GM18499 (cell line): ENCODE results near the gene HADHA.
"Not testable (repeated sequence)": the region's sequence is repeated elsewhere in the genome, so short reads cannot be mapped to it uniquely, and the experiment has no call there.

ENCODE experiments used
- ATAC-seq: cut with Tn5 transposase; IDR thresholded peaks from one replicate; pipeline ENCODE4 v1.9.1; 2021; ENCODE audit warnings: moderate number of reproducible peaks; ENCODE audit not compliant: insufficient read depth, unreplicated experiment

HADHA gene

GRCh38 chr2:26178746-26179436, 65.5 kb downstream of the HADHA start:
- ATAC-seq = no peak

DNA sequence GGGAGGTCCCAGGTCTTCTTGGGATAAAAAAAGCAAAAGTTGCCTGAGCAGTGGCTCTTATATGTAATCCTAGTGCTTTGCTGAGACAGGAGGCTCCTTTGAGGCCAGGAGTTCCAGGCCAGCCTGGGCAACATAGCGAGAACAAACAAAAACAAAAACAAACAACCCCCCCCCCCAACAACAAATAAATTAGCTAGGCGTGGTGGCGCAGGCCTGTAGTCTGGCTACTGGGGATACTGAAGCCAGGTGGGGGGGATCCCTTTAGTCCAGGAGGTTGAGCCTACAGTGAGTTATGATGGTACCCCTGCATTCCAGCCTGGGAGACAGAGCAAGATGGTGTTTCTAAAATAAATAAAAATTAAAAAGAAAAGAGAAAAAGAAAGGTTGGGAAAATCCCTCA, 66.2 kb downstream of the HADHA start:
- ATAC-seq = no peak

GRCh38 chr2:26177122-26177521, 67.3 kb downstream of the HADHA start:
- ATAC-seq = no peak

- no peak for ATAC-seq
These were observed 68.2 kb downstream of the HADHA start for GRCh38 chr2:26176279-26176615.

GRCh38 chr2:26175466-26176278, 68.8 kb downstream of the HADHA start:
- no peak for ATAC-seq

- no peak for ATAC-seq
These were observed 69.6 kb downstream of the HADHA start for GRCh38 chr2:26174691-26175465.

GRCh38 chr2:26173776-26174482, 70.5 kb downstream of the HADHA start:
- ATAC-seq = no peak

DNA sequence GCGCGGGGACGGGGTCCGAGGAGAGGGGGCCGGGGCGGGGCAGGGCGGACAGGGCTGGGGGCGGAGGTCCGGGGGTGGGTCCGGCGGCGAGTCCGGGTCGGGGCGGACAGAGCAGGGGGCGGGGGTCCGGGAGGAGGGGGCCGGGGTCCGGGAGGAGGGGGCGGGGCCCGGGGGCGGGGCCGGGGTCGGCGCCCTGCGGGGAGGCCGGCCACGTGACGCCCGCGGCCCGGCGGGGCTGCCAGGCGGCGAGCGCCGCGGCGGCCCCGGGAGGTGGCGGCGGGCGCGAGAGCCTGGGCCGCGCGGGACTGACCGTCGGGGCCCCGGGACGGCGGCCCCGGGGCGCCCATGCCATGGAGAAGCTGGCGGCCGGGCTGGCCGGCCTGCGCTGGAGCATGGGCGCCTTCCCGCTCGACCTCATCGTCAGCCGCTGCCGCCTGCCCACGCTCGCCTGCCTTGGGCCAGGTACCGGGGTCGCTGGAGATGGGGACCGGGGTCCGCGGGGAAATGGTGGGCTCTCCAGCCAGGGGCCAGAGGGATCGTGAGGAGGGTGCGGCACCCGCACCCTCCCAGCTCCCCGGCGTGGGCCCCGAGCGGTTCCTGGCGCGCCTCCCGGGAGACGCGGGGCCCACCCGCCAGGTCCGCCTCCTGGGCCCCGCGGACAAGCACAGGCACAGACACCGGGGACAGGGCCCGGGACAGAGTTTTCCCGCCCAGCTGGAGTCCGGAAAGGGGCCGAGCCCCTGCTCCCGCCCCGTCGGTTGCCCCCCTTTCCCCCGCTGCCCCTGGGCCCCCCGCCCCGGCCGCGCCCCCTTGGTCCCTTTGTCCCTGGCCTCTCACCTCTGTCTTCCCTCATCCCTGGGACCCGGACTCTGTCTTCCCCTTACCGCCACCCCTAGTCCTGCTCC, 71.3 kb downstream of the HADHA start, which contains the start of gene GAREM2:
GAREM2 (plus strand) TSS at position 218 of the 905 bp plus-strand sequence; CDS start at position 351, 133 bp downstream.
- ATAC-seq = no peak

DNA sequence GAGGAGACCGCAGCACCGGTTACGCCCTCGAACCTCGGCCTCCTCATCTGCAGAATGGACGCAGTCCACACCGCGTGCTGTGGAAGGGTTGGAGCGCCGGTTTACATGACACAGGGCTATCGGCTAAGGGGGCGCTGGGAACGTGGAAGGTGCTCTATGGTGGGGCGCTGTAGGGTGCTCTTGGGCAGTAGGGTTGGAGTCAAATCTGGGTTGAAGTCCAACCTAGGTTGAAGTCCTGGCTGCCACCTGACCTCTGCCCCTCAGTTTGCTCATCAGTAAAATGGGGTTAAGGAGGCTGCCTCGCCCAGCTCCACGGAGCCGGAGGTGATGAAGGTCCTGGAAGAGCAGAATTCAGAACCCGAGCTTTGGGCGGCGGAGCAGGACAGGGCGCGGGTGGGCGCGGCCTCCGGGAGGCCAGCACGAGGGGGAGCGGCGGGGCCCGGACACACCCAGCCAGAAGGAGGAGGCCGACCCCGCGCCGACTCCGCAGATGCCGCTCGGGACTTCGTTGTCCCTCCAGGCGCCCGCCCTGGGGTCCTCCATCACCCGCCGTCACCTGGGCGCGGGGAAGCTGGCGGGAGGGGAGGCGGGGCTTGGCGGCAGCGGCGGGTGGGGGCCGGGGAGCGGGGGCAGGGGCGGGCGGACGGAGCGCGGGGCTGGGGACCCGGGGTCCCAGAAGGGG, 72.1 kb downstream of the HADHA start:
- no peak for ATAC-seq

GRCh38 chr2:26170795-26171194, 73.6 kb downstream of the HADHA start:
- no peak for ATAC-seq

- ATAC-seq = no peak
These were observed 74.6 kb downstream of the HADHA start for GRCh38 chr2:26169681-26170414.

- no peak for ATAC-seq
These were observed 75.2 kb downstream of the HADHA start for GRCh38 chr2:26169226-26169625.

DNA sequence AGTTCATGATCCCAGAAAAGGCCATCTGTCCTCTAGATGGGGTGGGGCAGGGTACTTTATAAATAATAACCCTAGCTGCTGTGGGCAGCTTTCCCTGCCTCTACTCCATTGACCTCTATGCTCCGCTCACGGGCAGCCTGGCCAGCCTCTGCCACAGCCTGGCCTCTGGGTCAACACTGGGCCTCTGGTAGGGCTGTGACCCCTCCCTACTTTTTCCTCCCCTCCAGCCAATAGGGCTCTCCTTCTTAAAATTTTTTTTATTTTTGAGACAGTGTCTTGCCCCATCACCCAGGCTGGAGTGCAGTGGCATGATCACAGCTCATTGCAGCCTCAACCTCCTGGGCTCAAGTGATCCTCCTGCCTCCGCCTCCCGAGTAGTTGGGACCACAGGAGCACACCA, 75.6 kb downstream of the HADHA start:
- ATAC-seq = no peak

DNA sequence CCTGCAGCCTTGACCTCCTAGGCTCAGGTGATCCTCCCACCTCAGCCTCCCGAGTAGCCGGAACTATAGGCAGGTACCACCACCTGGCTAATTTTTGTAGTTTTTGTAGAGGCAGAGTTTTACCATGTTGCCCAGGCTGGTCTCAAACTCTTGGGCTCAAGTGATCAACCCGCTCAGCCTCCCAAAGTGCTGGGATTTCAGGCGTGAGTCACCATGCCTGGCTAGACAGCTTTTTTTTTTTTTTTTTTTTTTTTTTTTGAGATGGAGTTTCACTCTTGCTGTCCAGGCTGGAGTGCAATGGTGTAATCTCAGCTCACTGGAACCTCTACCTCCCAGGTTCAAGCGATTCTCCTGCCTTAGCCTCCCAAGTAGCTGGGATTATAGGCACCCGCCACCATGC, 77.9 kb downstream of the HADHA start:
- ATAC-seq = not testable (repeated sequence)

DNA sequence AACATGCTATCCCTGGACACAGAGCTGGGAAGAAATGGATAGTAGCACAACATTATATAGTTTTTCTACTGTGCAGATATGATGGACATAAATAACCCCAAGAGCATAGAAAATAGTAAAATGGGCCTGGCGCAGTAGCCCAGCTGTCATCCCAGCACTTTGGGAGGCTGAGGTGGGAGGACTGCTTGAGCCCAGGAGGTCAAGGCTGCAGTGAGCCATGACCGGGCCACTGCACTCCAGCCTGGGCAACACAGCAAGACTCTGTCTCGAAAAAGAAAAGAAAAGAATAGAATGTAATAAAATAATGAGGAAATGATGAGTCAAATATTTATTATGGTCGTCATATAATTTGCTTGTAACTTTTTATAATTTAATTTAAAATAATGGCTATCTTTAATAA, 79.0 kb downstream of the HADHA start:
- no peak for ATAC-seq

GRCh38 chr2:26164641-26165211, 79.7 kb downstream of the HADHA start:
- no peak for ATAC-seq

- no peak for ATAC-seq
These were observed 80.2 kb downstream of the HADHA start for GRCh38 chr2:26164231-26164630.

GRCh38 chr2:26162963-26163362, 81.5 kb downstream of the HADHA start:
- ATAC-seq = no peak
